Measurements from ENCODE around the gene PDGFA.

Gene PDGFA

DNA sequence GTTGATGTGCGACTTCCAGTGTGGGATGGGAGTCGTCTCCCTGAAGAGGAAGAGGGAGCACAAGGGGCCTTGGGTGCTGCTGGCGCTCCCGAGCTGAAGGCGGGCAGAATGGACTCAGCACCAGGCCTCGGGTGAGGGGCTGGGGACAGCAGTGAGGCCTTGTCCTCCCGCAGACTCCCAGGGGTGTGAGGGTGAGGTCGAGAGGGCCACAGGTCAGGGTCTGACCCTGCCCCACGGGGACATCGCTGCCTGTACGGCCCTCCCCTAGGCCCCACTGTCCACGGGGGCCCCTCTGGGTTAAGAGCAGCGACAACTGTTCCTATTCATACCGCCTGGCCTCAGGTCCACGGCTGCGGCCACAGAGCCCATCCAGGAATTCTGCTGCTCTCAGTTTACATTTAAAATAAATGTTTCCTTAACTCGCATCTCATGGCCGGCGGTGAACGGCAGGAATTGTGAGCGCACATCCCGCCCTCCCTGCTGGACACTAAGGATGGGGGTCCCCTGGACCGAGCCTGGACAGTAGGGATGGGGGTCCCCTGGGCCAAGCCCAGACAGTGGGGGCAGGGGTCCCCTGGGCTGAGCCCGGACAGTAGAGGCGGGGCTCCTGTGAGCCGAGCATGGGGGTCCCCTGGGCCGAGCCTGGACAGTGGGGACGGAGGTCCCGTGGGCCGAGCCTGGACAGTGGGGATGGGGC, 61.7 kb downstream of the PDGFA start:
- DNase-seq: no peak

DNA sequence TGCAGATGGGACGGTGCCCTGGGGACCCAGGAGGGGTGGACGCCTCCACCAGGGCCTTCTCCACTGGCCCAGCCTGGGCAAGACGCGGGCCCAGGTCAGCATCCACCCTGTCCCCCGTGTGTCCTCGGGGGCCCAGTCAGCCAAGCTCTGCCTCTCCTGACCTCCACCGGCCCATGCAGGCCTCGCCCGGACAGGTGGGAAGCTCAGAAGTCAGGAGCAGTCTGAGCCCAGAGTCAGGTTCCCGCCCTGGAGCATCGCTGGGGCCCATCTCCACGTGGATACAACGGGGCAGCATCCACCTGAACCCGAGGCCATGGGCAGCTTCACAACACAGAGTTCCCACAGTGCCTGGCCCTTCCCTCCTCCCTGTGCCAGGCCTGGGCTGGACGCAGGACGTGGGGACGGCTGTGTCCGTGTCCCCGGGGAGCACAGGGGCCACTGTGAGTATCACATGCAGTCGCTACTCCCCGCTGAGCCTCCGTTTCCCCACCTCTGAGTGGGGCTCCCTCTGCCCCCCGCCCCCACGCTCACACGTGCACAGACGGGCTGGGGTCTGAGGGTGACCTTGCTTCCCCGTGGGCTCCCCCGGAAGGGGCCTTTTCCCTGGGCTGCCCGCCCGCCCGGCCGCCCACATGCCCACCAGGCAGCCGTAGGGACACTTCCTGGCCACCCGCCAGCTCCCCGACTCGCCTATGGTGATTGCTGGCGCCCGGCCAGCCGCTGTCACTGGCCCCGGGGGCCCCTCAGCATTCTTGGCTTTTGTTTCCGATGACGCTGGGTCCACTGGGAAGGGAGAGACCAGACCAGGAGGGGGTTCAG, 64.3 kb downstream of the PDGFA start:
- no peak for DNase-seq

GRCh38 chr7:454356-455109, 65.1 kb downstream of the PDGFA start:
- no peak for DNase-seq

DNA sequence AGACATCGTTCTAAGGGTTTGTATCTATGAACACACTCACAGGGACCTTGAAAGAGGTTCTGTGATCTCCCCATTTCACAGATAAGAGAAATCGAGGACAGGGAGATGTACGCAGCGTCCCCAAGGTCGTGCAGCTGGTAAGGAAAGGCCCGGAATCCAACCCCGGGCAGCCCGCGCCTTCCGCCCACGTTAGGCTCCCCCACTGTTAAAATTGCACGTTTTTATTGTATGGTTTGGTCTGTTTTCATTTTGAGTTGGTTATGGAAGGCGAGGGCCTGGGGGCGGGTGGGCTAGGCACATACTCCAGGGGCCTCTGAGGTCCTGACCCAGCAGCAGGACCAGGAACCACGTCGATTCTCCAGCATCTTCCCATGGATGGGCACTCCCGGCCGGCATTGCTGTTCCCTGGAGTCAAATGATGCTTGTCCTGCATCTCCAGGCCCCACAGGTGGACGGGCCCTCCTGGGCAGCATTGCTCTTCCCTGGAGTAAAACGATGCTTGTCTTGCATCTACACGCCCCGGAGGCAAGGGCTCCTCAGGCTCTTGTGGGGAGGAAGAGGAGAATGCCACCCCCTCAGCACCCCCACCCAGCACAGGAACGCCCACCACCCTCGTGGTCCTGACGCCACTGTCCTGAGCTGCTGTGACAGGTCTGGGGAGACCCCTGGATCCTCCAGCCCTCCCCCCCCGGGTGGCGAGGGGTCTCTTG, 65.9 kb downstream of the PDGFA start:
- no peak for DNase-seq

DNA sequence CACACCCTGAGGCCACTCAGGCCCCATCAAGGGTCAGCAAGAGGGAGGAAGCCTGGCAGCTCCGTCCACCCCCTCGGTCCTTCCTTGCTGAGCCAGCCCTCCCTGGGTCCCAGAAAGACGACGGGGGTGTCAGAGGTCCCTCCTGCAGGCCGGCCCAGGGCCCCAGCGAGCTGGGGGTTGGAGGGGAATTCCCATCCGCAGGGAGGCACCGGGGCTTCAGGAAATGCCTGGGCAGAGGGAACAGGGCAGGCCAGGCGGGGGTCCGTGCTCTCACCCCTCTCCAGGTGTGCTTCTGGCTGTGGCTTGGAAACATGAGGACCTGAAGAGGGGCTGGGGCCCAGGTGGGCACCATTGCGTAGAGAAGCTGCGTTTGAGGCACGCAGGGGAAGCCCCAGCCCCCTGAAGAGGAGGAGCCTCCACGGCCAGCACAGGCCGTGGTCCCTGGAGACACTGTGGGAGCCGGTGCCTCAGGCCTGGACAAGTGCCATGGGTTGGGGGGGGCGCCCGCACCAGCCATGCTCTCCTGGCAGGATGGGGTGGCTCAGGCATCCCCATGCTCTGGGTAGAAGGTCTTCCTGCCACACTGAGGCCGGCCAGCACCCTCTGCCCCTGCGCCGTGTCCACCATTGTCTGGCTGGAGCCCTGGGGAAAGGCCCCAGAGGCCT, 66.7 kb downstream of the PDGFA start:
- DNase-seq: no peak

GRCh38 chr7:452226-452751, 67.4 kb downstream of the PDGFA start:
- DNase-seq: no peak

DNA sequence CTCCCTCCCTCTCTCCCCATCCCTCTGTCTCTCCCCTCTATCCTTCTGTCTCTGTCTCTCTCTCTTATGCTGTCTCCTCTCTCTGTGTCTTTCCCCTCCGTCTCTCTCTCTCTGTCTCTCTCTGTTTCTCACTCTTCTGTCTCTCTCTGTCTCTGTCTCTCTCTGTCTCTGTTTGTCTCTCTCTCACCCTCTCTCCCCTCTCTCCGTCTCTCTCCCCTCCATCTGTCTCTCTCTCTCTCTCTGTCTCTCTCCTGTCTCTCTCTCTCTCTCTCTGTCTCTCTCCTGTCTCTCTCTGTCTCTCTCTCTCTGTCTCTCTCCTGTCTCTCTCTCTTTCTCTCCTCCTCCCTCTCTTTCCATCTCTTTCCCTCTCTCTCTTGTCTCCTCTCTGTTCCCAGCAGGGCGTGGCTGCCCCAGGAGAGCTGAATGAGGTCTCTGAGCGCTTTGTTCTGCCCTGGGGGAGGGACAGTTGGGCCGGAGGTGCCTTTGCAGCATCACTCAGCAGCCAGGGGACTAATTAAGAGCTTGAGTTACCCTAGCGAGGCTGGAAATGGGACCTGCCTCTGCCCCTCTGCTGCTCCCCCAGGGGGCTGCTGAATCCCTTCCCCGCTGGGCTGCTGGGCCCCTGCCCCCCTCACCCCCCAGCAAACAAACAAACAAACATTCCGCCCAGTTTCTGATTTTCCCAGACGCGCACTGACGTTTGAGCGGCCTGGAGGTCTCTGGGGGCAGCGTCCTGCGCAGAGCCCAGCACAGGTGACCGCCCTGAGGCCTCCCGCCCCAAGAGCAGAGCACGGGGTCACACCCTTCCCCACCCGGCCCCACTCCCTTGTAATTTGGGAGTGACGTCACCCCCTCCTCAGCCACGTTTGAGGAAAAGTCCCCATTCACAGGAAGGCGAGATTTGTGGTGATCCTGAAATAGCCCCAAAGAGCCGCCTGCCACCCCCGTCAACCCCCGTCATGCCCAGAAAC, 68.1 kb downstream of the PDGFA start:
- no peak for DNase-seq

GRCh38 chr7:450741-451140, 68.9 kb downstream of the PDGFA start:
- no peak for DNase-seq

GRCh38 chr7:450036-450435, 69.6 kb downstream of the PDGFA start:
- no peak for DNase-seq

- no peak for DNase-seq
These were observed 70.2 kb downstream of the PDGFA start for GRCh38 chr7:449324-450019.

GRCh38 chr7:447523-447922, 72.1 kb downstream of the PDGFA start:
- no peak for DNase-seq
